Endodermal cell (in vitro differentiated cells): ENCODE measurements around the gene CLIP4. TPM values are rescaled to one million over a fixed set of nuclear protein-coding genes. Genes with fewer than 3 reads are reported as not detected.

ENCODE experiments used
- DNase-seq: peaks from one replicate; pipeline ENCODE4 v3.0.0-alpha.2; 2017
- H3K27ac ChIP-seq: 2 replicates; pipeline ENCODE4 v1.5.1; 2013; ENCODE audit warnings: mild to moderate bottlenecking, low read depth, low read length, moderate library complexity
- H3K27me3 ChIP-seq: 2 replicates; pipeline ENCODE4 v1.6.1; 2013; ENCODE audit warnings: mild to moderate bottlenecking, low read length, moderate library complexity; ENCODE audit not compliant: insufficient read depth, control insufficient read depth, poor library complexity, severe bottlenecking
- H3K36me3 ChIP-seq: 2 replicates; pipeline ENCODE4 v1.7.0; 2013; ENCODE audit warnings: mild to moderate bottlenecking, low read length, moderate library complexity; ENCODE audit not compliant: control insufficient read depth, insufficient read depth
- H3K4me1 ChIP-seq: one replicate; pipeline ENCODE4 v1.7.0; 2013; ENCODE audit warnings: low read length; ENCODE audit not compliant: control insufficient read depth, insufficient read depth
- H3K4me3 ChIP-seq: 2 replicates; pipeline ENCODE4 v1.5.1; 2013; ENCODE audit warnings: mild to moderate bottlenecking, low read length, moderate library complexity
- H3K9ac ChIP-seq: 2 replicates; pipeline ENCODE4 v1.6.1; 2013; ENCODE audit warnings: mild to moderate bottlenecking, low read length, moderate library complexity; ENCODE audit not compliant: poor library complexity, severe bottlenecking; ENCODE audit errors: extremely low read depth
- H3K9me3 ChIP-seq: 2 replicates; pipeline ENCODE4 v1.6.1; 2013; ENCODE audit warnings: mild to moderate bottlenecking, low read length, moderate library complexity; ENCODE audit not compliant: control insufficient read depth
- H3K27ac Mint-ChIP-seq: 2 replicates; pipeline ENCODE4 v1.8.0; 2020; ENCODE audit warnings: mixed read lengths
- H3K27me3 Mint-ChIP-seq: 2 replicates; pipeline ENCODE4 v1.8.0; 2021; ENCODE audit warnings: mild to moderate bottlenecking, mixed read lengths; ENCODE audit not compliant: insufficient read depth
- H3K36me3 Mint-ChIP-seq: 2 replicates; pipeline ENCODE4 v1.8.0; 2020; ENCODE audit warnings: low read depth, mixed read lengths
- H3K4me1 Mint-ChIP-seq: 2 replicates; pipeline ENCODE4 v1.8.0; 2020; ENCODE audit warnings: mixed read lengths
- H3K4me3 Mint-ChIP-seq: 2 replicates; pipeline ENCODE4 v1.8.0; 2020; ENCODE audit warnings: mild to moderate bottlenecking, moderate library complexity, mixed read lengths
- H3K9me3 Mint-ChIP-seq: 2 replicates; pipeline ENCODE4 v1.8.0; 2020; ENCODE audit warnings: mild to moderate bottlenecking, mixed read lengths
- WGBS, 2 experiments: methylation state at CpG; one replicate each; pipeline versions ENCODE4 v1.1.5 to v1.1.7; 2013; ENCODE audit warnings: missing lambda C conversion rate in 2 of 2, mixed read lengths in 1 of 2; ENCODE audit not compliant: insufficient coverage in 1 of 2, insufficient read length in 1 of 2; 5-methylcytosine and 5-hydroxymethylcytosine counted together
- total RNA-seq, 2 donors: library from RNA; stranded (reverse); fragmentation: NEBNext Ultra II Directional in 1 of 2; extraction: Animal tissue kit (Norgen Biotek cat#: 25700) in 1 of 2; gene quantifications; 2 replicates in 1 of 2; 3 replicates in 1 of 2; pipeline ENCODE4 v1.2.1, GENCODE V29; 2021
- TF ChIP-seq, protein P1 (sequence below): fragments of 200-600 bp; sonication (generic); conservative IDR thresholded peaks from 2 replicates; pipeline ENCODE4 v1.5.0; 2021; ENCODE audit warnings: antibody characterized with exemption, mild to moderate bottlenecking

Gene CLIP4
- total RNA-seq, 2 donors from 2014 or later, result 8.0 to 10.9 TPM

DNA sequence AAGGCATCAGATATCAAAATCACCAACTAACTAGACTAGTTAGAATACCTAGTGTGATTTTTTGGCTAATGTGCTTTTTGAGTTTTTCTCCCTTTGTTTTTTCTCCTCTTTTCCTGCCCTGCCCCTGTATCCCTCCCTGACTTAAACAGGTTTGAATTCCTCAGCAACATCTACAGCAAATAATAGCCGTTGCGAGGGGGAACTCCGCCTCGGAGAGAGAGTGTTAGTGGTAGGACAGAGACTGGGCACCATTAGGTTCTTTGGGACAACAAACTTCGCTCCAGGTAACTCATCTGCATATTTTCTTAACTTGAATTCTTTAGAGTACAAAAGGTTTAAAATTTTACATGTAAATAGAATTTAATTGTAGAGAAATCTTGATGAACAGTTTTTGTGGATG, 45.0 kb downstream of the CLIP4 start:
- Mint-ChIP-seq H3K4me3 (no peak overlapping the region), H3K9me3 (no peaks in the 10 kb centered on the region), H3K36me3 (peaks cover 4% of the 10 kb centered on the region), H3K27ac (no peak overlapping the region), H3K27me3 (peaks cover 22% of the 10 kb centered on the region), H3K4me1 (peaks cover 51% of the 10 kb centered on the region)
- H3K4me1 ChIP-seq, result peaks cover 26% of the 10 kb centered on the region
- TF ChIP-seq, protein P1, sequence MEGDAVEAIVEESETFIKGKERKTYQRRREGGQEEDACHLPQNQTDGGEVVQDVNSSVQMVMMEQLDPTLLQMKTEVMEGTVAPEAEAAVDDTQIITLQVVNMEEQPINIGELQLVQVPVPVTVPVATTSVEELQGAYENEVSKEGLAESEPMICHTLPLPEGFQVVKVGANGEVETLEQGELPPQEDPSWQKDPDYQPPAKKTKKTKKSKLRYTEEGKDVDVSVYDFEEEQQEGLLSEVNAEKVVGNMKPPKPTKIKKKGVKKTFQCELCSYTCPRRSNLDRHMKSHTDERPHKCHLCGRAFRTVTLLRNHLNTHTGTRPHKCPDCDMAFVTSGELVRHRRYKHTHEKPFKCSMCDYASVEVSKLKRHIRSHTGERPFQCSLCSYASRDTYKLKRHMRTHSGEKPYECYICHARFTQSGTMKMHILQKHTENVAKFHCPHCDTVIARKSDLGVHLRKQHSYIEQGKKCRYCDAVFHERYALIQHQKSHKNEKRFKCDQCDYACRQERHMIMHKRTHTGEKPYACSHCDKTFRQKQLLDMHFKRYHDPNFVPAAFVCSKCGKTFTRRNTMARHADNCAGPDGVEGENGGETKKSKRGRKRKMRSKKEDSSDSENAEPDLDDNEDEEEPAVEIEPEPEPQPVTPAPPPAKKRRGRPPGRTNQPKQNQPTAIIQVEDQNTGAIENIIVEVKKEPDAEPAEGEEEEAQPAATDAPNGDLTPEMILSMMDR, result no peak
- WGBS, 2 experiments, result 85 to 87% methylated on average over 4 to 5 of the region's 5 CpGs
- H3K27me3 ChIP-seq, result no peaks in the 10 kb centered on the region
- no peaks in the 10 kb centered on the region for H3K36me3 ChIP-seq
- H3K9ac ChIP-seq, result no peak overlapping the region
- no peaks in the 10 kb centered on the region for H3K9me3 ChIP-seq
- no peak overlapping the region for H3K4me3 ChIP-seq
- no peak overlapping the region for H3K27ac ChIP-seq
- DNase-seq, result no peak

DNA sequence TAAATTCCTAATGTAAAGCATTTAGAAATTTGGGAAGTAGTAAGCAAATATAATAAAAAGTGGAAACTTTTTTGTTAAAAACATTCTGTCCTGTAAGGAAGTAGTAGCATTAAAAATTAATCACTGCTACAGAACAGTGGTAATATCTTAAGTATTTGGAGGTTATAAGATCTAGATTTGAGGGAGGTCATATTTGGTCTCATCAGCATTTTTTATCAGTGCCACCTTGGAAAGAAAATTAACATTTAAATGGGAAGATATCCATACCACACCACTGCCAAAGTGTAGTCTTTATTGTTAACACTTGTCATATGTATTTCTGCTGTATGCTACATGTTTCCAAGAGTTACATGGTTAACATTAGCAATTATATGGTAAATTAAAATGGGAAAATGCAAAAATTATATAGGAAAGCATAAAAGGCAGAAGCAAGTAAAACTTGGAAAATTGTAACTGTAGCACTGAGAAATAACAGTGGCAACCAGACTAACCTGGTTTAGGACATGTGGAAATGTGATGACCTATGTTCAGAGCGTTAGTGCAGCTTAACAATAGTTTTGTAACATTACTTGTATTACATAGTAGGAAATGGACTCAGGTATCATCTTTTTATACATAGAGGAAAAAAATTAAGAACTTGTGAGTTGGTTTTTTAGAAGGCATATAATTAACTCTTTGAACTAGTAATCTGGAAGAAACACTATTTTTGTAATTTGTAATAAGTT, 47.2 kb downstream of the CLIP4 start:
- WGBS, 2 experiments, result 91% methylated on average over 1 of the region's 1 CpG; no CpG with 5 or more reads in 1 of the 2 experiments
- Mint-ChIP-seq H3K27me3 (peaks cover 30% of the 10 kb centered on the region), H3K4me3 (no peak overlapping the region), H3K4me1 (peaks cover 51% of the 10 kb centered on the region), H3K9me3 (no peaks in the 10 kb centered on the region), H3K36me3 (peaks cover 4% of the 10 kb centered on the region), H3K27ac (no peak overlapping the region)
- Histone ChIP-seq H3K36me3 (peaks cover 2% of the 10 kb centered on the region), H3K4me1 (peaks cover 25% of the 10 kb centered on the region), H3K9ac (no peak overlapping the region), H3K9me3 (no peaks in the 10 kb centered on the region), H3K27me3 (no peaks in the 10 kb centered on the region), H3K27ac (no peak overlapping the region), H3K4me3 (no peak overlapping the region)
- no peak for DNase-seq
- TF ChIP-seq, protein P1, result no peak

DNA sequence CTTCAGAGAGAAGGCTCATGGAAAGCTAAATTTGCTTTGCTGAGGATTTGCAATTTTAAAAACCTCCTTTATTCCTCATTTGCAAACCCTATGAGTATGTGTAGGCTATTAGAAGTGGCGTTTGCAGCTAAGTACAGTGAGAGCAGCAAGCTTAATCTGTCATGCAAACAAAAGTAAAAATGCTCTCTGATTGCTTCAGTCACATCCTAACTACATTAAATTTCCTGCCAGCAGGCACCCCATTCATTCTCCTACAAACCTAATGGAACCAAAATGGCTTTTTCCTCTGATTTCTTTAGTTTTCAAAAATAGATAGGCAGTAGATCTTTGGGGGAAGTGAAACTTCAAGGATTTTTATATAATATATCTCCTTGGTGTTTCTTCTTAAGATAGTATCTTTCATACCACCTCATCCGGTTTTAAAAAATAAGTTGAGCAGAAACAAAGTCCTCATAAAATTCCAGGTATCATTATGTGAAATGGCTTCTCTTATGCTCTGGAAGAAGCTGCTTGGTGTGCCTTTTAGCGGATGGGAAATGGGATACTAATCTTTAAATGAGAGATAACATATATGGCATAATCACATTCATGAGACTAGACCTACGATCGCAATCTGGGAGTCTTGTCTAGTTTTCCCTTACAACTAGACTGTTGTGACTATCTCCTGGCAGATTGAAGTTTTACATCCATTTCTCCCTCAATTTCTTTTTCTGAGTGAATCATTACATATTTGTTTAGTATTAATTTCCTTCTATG, 49.1 kb downstream of the CLIP4 start:
- DNase-seq, result no peak
- H3K9me3 ChIP-seq, result peaks cover 7% of the 10 kb centered on the region
- peaks cover 11% of the 10 kb centered on the region for H3K36me3 ChIP-seq
- no peak overlapping the region for H3K27ac ChIP-seq
- H3K36me3 Mint-ChIP-seq, result peaks cover 4% of the 10 kb centered on the region
- H3K9ac ChIP-seq, result no peak overlapping the region
- WGBS, 2 experiments, result 74 to 90% methylated on average over 2 to 5 of the region's 5 CpGs
- no peaks in the 10 kb centered on the region for H3K27me3 ChIP-seq
- peaks cover 18% of the 10 kb centered on the region for H3K4me1 ChIP-seq
- no peak overlapping the region for H3K4me3 Mint-ChIP-seq
- H3K9me3 Mint-ChIP-seq, result peaks cover 5% of the 10 kb centered on the region
- H3K27ac Mint-ChIP-seq, result no peak overlapping the region
- no peak overlapping the region for H3K4me3 ChIP-seq
- peaks cover 24% of the 10 kb centered on the region for H3K27me3 Mint-ChIP-seq
- peaks cover 34% of the 10 kb centered on the region for H3K4me1 Mint-ChIP-seq
- TF ChIP-seq, protein P1, result no peak
